HG03342 (cell line): ENCODE results near the gene SMIM11.
"Not testable (repeated sequence)": the region's sequence is repeated elsewhere in the genome, so short reads cannot be mapped to it uniquely, and the experiment has no call there.

Source experiments
- ATAC-seq: cut with Tn5 transposase; IDR thresholded peaks from one replicate; pipeline ENCODE4 v1.9.1; 2021; ENCODE audit warnings: mild to moderate bottlenecking, moderate library complexity; ENCODE audit not compliant: unreplicated experiment

Gene SMIM11

DNA sequence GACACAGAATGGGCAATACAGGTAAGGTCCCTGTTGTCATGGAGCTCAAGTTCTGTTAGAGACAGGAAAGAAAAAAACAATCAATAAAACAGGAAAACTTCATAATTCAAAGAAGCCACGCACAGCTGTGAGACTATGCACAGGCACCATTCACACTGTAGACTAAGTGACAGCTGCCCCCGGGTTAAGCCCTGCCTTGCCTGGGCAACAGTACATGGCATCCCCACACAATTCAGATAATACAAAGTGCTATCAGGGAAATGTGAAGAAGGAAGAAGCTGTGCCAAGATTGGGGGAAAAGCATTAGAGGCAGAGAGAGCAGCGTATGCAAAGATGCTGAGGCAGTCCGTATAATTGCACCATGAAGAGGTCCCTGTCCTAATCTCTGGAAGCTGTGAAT is 20.5 kb upstream of the SMIM11 start:
- ATAC-seq = no peak

- ATAC-seq = no peak
Observed at GRCh38 chr21:34355570-34355969, 19.7 kb upstream of the SMIM11 start.

DNA sequence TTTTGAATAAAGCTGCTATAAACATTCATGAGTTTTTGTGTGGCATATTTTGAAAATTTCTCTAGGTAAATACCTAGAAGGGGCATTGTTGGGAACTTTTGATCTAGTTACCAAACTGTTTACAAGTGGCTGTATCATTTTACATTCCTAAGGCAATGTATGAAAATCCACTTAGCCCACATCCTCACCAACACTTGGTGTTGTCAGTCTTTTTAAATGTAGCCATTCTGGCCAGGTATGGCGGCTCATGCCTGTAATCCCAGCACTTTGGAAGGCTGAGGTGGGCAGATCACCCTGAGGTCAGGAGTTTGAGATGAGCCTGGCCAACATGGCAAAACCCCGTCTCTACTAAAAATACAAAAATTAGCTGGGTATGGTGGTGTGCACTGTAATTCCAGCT is 17.4 kb upstream of the SMIM11 start:
- no peak for ATAC-seq

GRCh38 chr21:34358866-34359265 is 16.4 kb upstream of the SMIM11 start:
- no peak for ATAC-seq

GRCh38 chr21:34360488-34361241 is 14.6 kb upstream of the SMIM11 start:
- ATAC-seq = no peak

DNA sequence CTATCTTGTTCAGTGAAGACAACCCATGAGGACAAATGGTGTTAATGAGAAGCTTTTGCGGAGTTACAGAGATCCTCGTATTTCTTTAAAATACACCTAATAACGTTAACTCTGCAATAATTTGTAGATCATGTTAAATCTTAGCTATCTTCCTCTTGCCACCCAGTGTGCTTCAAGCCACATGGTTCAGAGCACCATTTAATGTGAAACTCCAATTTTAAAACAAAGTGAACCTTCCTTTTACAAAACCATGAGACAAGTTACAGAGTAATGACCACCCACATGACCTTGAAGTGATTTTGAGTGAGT is 13.2 kb upstream of the SMIM11 start:
- ATAC-seq = no peak

- ATAC-seq = no peak
Observed at GRCh38 chr21:34362670-34363069, 12.6 kb upstream of the SMIM11 start.

- no peak for ATAC-seq
Observed at GRCh38 chr21:34363733-34364132, 11.6 kb upstream of the SMIM11 start, which contains the start of gene KCNE2. Gene KCNE2, plus strand, starts transcription at chr21:34364006. Its CDS starts 6,473 bp downstream, at chr21:34370479.

- no peak for ATAC-seq
Observed at GRCh38 chr21:34364921-34365320, 10.4 kb upstream of the SMIM11 start.

DNA sequence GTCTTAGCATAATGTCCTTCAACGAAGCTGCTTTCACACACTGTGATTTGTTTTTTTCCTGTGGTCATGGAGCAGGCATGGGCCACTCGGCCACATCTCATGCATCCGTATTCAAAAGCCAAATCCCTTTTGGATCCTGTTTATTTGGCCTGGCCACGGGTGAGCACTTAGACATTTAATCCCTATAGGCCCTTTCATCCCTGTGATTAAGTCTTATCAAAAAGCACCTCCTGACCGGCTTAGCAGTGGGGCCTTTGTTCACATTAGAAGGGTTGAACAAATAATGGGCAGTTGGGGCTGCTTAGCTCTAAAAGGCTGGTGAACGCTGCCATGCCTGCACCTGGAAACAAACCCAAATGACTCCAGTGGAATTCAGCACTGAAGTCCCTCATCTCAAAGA is 9.5 kb upstream of the SMIM11 start:
- no peak for ATAC-seq

DNA sequence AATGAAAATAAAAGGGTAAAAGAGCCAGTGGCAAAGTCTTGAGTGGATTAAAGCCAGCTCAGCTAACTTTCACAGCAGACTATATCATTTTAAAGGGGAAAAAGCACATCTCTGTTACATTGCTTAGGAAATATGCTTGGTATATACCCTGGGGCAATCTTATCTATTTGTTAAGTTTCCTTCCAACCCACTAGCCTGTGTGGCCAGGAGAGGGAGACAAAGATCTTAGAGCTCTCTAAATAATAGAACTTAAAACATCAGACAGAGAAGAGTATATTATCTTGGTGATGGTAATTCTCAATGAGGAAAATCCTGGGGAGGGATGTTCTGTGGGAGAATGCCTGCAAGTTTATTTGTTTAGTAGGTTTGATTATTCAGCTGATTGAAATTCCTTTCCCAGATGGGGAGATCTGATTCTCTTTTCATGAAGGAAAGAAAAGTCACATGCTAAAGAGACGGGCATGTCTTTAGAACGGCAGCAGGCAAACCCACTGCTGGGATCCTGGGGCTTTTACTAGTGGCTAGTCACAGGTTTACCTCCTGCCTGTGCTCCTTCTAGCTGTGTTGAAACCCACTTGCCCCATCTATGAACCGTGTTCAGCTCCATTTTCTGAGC is 7.9 kb upstream of the SMIM11 start:
- ATAC-seq = no peak

DNA sequence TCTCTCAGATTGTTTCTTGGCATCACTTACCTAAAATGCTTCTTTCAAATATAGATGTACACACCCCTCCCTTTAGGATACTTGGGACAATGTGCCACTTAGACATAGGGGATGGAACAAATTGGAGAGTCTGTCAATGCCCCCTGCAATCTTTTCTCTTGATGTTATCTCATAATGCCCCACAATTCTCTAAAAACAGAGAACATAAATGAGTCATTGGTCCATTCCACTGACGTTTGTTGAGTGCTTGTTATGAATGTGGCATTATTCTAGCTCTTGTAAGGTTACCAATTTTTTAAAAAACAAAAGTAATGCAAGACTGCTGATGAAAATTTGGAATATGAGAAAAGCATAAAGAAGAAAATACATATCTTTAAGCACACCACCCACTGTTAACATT is 5.6 kb upstream of the SMIM11 start:
- ATAC-seq = no peak

DNA sequence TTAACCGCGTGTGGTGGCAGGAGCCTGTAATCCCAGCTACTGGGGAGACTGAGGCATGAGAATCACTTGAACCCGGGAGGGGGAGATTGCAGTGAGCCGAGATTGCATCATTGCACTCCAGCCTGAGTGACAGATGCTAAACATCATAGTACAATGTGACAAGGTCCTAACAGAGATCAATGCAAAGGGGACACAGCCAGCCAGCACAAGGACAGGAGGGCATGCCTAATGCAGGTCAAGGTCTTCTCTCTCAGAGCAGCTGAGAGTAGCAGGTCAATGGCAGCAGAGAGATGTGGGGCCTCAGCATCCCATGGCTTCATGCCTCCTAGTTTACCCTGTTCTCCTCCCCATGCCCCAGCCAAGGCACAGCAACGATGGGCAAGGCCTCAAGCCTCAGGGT is 3.0 kb upstream of the SMIM11 start:
- no peak for ATAC-seq

DNA sequence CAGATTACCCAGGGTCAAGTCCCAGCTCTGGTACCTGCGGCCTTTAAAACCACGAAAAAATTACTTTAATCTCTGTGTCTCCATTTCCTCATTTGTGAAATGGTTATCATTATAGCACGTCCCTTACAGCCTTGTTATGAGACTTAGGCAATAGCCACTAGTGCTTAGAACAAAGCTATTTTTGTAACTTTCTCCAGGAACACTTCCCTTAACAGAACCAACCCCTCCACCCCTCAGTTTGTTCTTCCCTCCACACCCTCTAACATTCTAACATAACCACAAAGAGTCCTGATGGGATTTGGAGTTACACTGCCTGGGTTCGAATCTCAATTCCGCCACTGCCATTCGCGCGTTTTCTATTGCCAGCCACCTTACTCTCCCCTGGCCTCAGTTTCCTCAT is 845 bp upstream of the SMIM11 start:
- not testable (repeated sequence) for ATAC-seq

- ATAC-seq = peak; percentile 55
Observed at GRCh38 chr21:34375619-34375972, 289 bp downstream of the SMIM11 start.

- not testable (repeated sequence) for ATAC-seq
Observed at GRCh38 chr21:34383138-34383537, 7.8 kb downstream of the SMIM11 start.

- peak; percentile 84 for ATAC-seq
Observed at GRCh38 chr21:34383724-34384415, 8.6 kb downstream of the SMIM11 start.

DNA sequence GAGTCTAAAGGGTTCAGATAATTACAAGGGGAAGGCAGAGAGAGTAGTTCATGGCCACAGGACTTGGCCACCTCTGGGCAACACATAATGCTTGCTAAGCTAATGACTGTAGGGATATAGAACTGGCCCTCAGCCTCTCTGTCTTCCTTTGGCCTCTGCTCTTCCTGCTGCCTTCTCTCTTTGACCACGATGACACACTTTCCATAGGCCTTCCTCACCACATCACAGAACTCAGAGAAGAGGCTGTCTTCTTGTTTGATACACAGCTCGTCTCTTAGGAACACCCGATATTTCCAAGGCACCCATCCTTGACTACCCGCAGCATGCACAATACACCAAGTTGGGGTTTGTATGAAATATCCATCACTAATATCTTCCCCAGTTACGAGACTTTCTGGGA is 25.2 kb downstream of the SMIM11 start:
- not testable (repeated sequence) for ATAC-seq

- not testable (repeated sequence) for ATAC-seq
Observed at GRCh38 chr21:34404742-34405141, 29.4 kb downstream of the SMIM11 start.

DNA sequence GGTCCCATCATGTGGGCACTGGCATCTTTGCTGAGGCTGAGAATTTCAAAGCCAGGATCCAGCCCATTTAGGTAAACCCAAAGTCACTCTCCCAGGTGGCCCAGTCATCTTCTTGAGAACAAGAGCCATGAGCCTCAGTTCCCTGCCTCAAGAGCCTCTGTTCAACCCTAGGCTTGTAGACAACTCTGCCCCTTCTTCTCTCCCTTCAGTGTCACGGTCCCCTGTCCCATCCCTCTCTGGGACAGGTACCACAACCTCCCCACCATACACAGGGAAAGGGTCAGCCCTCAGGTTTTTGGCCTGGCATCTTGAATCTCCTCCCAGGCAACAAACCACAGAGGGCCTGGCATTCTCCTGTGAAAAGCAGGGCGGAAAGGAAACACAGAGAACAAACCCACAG is 30.4 kb downstream of the SMIM11 start:
- ATAC-seq = not testable (repeated sequence)

DNA sequence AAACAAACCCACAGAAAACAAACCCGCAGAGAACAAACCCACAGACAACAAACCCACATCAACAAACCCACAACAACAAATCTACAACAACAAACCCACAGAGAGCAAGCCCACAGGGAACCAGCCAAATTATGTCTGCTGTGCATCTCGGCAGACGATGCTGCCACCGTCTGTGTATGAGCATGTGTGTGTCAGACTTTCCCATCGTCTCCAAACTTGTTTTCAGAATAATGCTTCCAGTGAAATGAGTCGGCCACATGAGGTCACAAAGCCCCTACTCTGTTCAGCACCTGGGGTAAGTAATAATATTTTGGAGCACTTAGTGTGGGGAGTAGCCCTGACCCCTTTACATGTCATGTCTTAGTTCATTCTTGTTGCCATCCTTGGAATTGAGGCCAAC is 30.8 kb downstream of the SMIM11 start:
- ATAC-seq = not testable (repeated sequence)

DNA sequence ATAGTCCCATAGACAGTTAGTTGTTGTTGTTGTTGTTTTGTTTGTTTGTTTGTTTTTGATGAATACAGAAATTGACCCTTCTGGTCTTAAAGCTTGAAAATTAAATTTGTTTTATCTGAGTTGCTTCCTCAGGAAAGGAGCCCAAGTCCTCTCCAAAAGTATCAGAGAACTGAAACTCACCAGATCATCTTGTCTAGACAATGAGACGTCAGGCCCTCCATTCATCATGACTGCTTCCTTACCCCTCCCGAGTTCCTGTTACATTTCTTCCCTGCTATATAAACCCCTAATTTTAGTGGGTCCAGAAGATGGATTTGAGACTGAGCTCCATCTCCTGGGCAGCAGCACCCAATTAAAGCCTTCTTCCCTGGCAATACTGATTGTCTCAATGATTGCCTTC is 31.4 kb downstream of the SMIM11 start:
- not testable (repeated sequence) for ATAC-seq
